Heart left ventricle (tissue), 13 donors: ENCODE results near the gene KLK14.

ENCODE experiments used
- CTCF ChIP-seq, 12 donors: fragments of 200-600 bp; sonication (generic) in 4 of 12; IDR thresholded peaks; one replicate each; pipeline versions ENCODE4 v1.5.0 to v1.8.0; 2018 to 2022; ENCODE audit warnings: antibody characterized with exemption in 12 of 12, mild to moderate bottlenecking in 5 of 12
- POLR2A ChIP-seq, 2 donors: fragments of 450-650 bp; IDR thresholded peaks; one replicate each; pipeline ENCODE4 v1.6.1; 2017; ENCODE audit warnings: antibody characterized with exemption in 2 of 2, mild to moderate bottlenecking in 2 of 2, moderate library complexity in 2 of 2
- donor health status: ischemic (EF 13 %, LVEDD 7.1; RV severe dilation, severe dysfunction).
- donor health status: DM: no; HTN: yes; CAD: no.
- donor health status: DM: no; HTN: no; CAD: no.
- donor health status: ischemic (EF 25% LVEDD 6.9; RV normal size, moderate dysfunction).
- donor health status: ischemic (EF 25% LVEDD 5.7; RV mildly dilated, moderate dysfunction).
- donor health status: ischemic (EF 35%, LVEDD 5.7; RV mildly dilated, moderate dysfunction).
- donor health status: nonischemic (EF 11% LVEDD 7.7; RV severe dilation, severe dysfunction).
- donor health status: DM: yes; HTN: yes; CAD: no.
- donor health status: PGD.
- donor health status: ischemic (EF 29% LVEDD 5.4; RV normal size, mild dysfunction).
- donor health status: nonischemic (EF 23%, LVEDD 6.1; RV moderate dilation, normal function).

GRCh38 chr19:51063664-51064063, 19.0 kb downstream of the KLK14 start:
- TF ChIP-seq CTCF (IDR thresholded peaks at IDR 0.05), result no peak
- no peak for TF ChIP-seq POLR2A (IDR thresholded peaks at IDR 0.05)
